ENCODE measurements around the gene CTBP2.

CTBP2 gene

GRCh38 chr10:124992462-124993344 lies 167.7 kb downstream of the CTBP2 start:
- H3K9ac ChIP-seq (ENCODE audit: low read length): no peak overlapping the region
- no peak overlapping the region for H2AFZ ChIP-seq (ENCODE audit: low read depth, low read length, severe bottlenecking)
- no peak overlapping the region for H3K4me2 ChIP-seq (ENCODE audit: low read depth, low read length, poor library complexity, severe bottlenecking)
- no peaks in the 10 kb centered on the region for H4K20me1 ChIP-seq (ENCODE audit: low read depth, low read length)
- TF ChIP-seq CTCF (IDR thresholded peaks at IDR 0.05; ENCODE audit: insufficient read depth, low read length, poor library complexity, severe bottlenecking) (peak; percentile 29), EZH2phosphoT487 (conservative IDR thresholded peaks at IDR 0.05; ENCODE audit: low read length) (no peak)
- no peaks in the 10 kb centered on the region for H3K36me3 ChIP-seq (ENCODE audit: low read length)
- no peaks in the 10 kb centered on the region for H3K9me3 ChIP-seq (ENCODE audit: insufficient read depth, low read length)
- H3K79me2 ChIP-seq (ENCODE audit: insufficient read depth, low read length): no peaks in the 10 kb centered on the region
- H3K9me2 ChIP-seq (replicated peaks; ENCODE audit: insufficient read depth, low read length): no peaks in the 10 kb centered on the region
- no peak overlapping the region for H3K27ac ChIP-seq (ENCODE audit: low read depth, low read length)
- no peak overlapping the region for H3K4me3 ChIP-seq (ENCODE audit: insufficient read depth, low read length, poor library complexity, severe bottlenecking)
- H3F3A ChIP-seq (ENCODE audit: insufficient read depth): no peaks in the 10 kb centered on the region
- H3K27me3 ChIP-seq (ENCODE audit: low read length): no peaks in the 10 kb centered on the region

- H4K20me1 ChIP-seq (ENCODE audit: low read depth, low read length): no peaks in the 10 kb centered on the region
- H3K4me3 ChIP-seq (ENCODE audit: insufficient read depth, low read length, poor library complexity, severe bottlenecking): no peak overlapping the region
- no peaks in the 10 kb centered on the region for H3K27me3 ChIP-seq (ENCODE audit: low read length)
- H3K9me2 ChIP-seq (replicated peaks; ENCODE audit: insufficient read depth, low read length): no peaks in the 10 kb centered on the region
- no peaks in the 10 kb centered on the region for H3K79me2 ChIP-seq (ENCODE audit: insufficient read depth, low read length)
- no peak overlapping the region for H2AFZ ChIP-seq (ENCODE audit: low read depth, low read length, severe bottlenecking)
- H3K9ac ChIP-seq (ENCODE audit: low read length): no peak overlapping the region
- H3K27ac ChIP-seq (ENCODE audit: low read depth, low read length): no peak overlapping the region
- no peaks in the 10 kb centered on the region for H3F3A ChIP-seq (ENCODE audit: insufficient read depth)
- TF ChIP-seq CTCF (IDR thresholded peaks at IDR 0.05; ENCODE audit: insufficient read depth, low read length, poor library complexity, severe bottlenecking) (no peak), EZH2phosphoT487 (conservative IDR thresholded peaks at IDR 0.05; ENCODE audit: low read length) (no peak)
- H3K4me2 ChIP-seq (ENCODE audit: low read depth, low read length, poor library complexity, severe bottlenecking): no peak overlapping the region
- no peaks in the 10 kb centered on the region for H3K9me3 ChIP-seq (ENCODE audit: insufficient read depth, low read length)
- H3K36me3 ChIP-seq (ENCODE audit: low read length): no peaks in the 10 kb centered on the region
Measured at GRCh38 chr10:124991835-124992234, 168.5 kb downstream of the CTBP2 start.

GRCh38 chr10:124990671-124991625 lies 169.4 kb downstream of the CTBP2 start:
- Histone ChIP-seq H4K20me1 (ENCODE audit: low read depth, low read length) (no peaks in the 10 kb centered on the region), H3K9me3 (ENCODE audit: insufficient read depth, low read length) (no peaks in the 10 kb centered on the region), H3F3A (ENCODE audit: insufficient read depth) (no peaks in the 10 kb centered on the region), H3K4me2 (ENCODE audit: low read depth, low read length, poor library complexity, severe bottlenecking) (no peak overlapping the region), H3K4me3 (ENCODE audit: insufficient read depth, low read length, poor library complexity, severe bottlenecking) (no peak overlapping the region), H3K79me2 (ENCODE audit: insufficient read depth, low read length) (no peaks in the 10 kb centered on the region), H3K27me3 (ENCODE audit: low read length) (no peaks in the 10 kb centered on the region), H3K27ac (ENCODE audit: low read depth, low read length) (no peak overlapping the region), H3K36me3 (ENCODE audit: low read length) (no peaks in the 10 kb centered on the region), H2AFZ (ENCODE audit: low read depth, low read length, severe bottlenecking) (no peak overlapping the region), H3K9me2 (replicated peaks; ENCODE audit: insufficient read depth, low read length) (no peaks in the 10 kb centered on the region), H3K9ac (ENCODE audit: low read length) (no peak overlapping the region)
- TF ChIP-seq EZH2phosphoT487 (conservative IDR thresholded peaks at IDR 0.05; ENCODE audit: low read length) (no peak), CTCF (IDR thresholded peaks at IDR 0.05; ENCODE audit: insufficient read depth, low read length, poor library complexity, severe bottlenecking) (no peak)
